Measurements from ENCODE around the gene PIMREG.
"Not testable (repeated sequence)": the region's sequence is repeated elsewhere in the genome, so short reads cannot be mapped to it uniquely, and the experiment has no call there.

The PIMREG gene

DNA sequence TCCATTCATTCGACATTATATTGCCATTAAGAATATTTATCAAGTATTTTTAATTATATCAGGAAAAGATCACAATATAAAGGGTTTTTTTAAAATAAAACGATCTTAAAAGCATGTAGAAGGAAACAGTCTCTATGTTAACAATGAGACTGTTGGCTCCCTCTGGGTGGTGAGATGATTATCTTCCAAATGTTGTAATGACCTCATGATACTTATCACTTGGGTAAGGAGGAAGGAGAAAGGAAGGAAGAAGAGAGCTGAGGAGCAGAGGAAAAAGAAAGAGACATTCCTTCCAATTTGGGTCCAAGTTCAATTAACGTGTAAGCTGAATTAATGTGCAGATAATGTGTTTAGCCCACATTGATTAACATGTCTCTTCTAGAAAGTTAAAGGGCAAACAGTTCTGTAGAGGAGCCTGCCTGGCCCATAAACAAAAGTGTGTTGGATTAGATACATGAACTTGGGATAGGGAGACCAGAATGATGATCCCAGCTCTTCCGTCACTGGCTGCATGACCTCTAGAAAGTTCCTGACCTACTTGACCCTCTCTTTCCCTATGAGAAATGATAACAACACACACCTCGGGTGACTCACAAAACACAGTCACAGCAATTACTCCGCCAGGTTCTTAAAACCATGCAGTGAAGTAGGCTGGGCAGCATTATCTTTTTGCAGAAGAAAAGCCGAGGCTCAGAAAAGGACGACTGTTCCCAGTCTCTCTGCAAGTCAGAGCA lies 32.0 kb downstream of the PIMREG start:
- DNase-seq (ENCODE audit: low read depth in 4 of 4, low spot score in 1 of 4), result no peak

- no peak for DNase-seq (ENCODE audit: low read depth in 4 of 4, low spot score in 1 of 4)
Measured at GRCh38 chr17:6476810-6477179, 32.5 kb downstream of the PIMREG start.

DNA sequence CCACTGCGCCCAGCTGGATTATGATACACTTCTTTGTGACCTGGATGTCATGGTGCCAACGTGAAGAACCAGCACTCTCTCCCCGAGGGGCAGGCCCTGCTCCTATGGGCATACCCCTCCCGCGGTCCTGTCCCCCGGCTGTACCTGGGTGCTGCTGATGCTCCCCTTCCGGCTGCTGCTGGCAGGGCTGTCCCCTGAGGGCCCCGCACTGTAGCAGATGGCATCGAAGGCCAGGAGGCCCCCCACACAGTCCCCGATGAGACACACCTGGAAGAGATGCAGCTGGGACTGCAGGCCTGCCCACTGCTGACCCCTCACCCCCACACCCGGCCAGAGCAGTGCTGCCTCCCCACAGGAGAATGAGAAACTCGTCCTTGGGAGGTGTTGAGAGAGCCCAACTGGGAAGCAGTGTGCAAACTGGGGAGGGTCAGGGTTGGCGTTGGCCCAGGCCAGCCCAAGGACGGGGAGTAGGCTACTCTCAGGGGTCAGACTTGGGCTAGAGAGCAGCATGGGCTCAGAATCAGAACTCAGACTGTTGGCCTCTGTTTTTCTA lies 33.7 kb downstream of the PIMREG start:
- DNase-seq (ENCODE audit: low read depth in 4 of 4, low spot score in 1 of 4), result no peak

DNA sequence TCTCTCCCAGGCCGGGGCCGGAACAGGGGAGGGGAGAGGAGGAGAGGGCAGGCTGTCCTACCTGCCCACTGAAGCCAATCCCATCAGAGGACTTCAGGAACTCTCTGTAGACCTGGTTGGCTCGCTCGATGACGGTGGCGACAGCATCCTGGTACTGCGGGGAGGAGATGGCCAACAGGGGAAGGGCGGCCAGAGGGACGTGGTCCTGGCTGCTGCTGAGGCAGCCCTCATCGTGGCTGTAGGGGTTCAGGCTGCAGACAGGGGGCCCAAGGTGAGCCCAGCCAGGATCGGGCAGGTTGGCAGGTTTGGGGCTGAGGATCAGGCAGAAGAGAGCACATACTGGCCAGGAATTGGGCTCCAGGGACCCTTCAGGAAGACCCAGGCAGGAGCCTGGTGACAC lies 34.2 kb downstream of the PIMREG start:
- no peak for DNase-seq (ENCODE audit: low read depth in 4 of 4, low spot score in 1 of 4)

DNA sequence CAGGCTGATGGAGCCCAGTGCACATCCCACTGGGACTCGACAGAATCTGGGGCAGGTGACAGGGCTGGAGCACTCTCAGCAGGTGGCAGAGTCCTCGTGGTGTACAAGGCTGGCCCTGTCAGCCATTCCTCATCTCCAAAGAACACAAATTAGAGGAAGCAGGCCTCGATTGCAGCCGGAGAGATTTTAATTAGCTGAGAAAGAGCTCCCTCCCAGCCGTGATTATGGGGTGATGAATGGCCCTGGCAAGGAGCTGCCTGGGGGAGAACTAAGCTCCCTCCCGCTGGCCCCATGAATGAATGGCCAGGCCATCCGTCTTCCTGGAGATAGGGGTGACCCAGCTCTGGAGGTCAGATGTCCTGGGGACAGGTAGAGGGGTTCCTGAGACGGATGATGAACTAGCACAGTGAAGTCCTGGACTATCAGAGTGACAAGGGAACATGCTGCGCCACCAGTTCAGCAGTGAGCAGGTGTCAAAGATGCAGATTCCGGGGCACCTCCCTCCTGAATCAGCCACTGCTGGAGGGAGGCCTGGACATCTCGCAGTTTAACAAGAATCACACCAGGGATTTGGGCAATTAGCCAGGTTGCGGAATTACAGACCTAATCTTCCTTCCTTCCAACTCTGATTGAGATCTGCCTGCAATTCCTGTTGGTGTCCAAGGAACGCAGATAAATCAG lies 35.5 kb downstream of the PIMREG start:
- no peak for DNase-seq (ENCODE audit: low read depth in 4 of 4, low spot score in 1 of 4)

- DNase-seq (ENCODE audit: low read depth in 4 of 4, low spot score in 1 of 4), result no peak
Measured at GRCh38 chr17:6480303-6480675, 36.0 kb downstream of the PIMREG start.

DNA sequence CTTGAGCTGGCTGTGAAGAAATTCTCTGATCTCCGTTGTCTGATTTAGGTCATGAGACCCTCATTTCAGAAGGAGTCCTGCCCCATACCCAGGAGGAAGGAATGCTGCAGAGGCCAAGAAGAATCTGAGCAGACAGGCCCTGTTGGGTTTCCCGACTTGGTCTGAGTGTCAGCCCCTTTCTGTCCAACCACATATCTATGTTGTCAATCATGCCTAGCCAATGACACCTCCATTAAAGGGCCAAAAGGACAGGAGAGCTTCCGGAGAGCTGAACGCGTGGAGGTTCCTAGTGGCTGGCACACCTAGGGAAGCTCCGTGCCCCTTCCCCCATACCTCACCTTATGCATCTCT lies 37.8 kb downstream of the PIMREG start:
- no peak for DNase-seq (ENCODE audit: low read depth in 4 of 4, low spot score in 1 of 4)

- DNase-seq (ENCODE audit: low read depth in 4 of 4, low spot score in 1 of 4), result not testable (repeated sequence)
Measured at GRCh38 chr17:6482796-6483195, 38.5 kb downstream of the PIMREG start.

DNA sequence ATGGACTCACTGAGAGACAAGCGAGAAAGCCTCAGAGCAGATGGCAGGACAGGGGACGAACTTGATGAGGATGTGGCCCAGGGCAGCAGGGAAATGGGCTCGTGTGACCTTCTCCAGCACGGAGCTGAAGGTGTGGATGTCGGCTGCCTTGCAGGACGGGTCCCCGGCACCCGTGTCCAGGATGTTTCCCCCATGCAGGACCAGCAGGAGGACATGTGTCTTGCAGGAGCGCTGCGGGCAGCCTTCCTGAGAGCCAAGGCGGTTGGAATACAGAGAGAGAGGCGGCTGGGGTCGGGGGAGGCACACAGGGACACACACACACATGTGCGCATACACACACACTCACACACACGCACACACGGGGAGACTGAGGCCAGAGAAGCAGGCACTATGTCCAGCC lies 39.3 kb downstream of the PIMREG start:
- DNase-seq (ENCODE audit: low read depth in 4 of 4, low spot score in 1 of 4), result no peak

DNA sequence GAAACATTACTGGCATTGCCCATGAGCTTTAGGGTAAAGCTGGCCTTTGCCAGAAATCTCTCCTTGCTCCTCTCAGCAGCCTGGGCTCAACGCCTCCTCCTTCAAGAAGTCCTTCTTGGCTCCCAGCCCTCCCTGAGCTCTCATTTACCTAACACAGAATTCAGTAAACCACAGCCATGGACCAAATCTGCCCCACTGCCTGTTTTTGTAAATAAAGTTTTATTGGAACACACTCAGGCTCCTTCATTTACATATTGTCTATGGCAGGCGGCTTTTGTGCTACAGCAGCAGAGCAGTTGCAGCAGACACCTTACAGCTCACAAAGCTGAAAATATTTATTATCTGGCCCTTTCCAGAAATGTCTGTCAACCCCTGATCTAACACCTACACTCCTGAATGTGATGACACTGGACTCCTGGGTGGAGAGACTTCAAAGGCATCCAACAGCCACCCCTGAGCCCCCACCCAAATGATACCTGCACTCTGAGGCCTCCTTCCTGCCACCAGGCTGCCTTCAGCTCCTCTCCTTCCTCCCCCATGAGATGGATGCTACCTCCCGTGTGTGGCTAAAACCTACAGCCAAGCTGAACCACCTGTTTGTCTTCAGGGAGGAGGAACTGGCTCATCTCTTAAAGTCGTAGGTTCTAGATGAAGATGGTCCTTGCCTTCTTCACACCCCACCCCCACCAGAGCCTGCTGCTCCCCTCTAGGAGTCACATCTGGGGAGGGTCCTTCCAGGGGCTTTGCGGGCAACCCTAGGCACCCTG lies 41.6 kb downstream of the PIMREG start:
- no peak for DNase-seq (ENCODE audit: low read depth in 4 of 4, low spot score in 1 of 4)

DNA sequence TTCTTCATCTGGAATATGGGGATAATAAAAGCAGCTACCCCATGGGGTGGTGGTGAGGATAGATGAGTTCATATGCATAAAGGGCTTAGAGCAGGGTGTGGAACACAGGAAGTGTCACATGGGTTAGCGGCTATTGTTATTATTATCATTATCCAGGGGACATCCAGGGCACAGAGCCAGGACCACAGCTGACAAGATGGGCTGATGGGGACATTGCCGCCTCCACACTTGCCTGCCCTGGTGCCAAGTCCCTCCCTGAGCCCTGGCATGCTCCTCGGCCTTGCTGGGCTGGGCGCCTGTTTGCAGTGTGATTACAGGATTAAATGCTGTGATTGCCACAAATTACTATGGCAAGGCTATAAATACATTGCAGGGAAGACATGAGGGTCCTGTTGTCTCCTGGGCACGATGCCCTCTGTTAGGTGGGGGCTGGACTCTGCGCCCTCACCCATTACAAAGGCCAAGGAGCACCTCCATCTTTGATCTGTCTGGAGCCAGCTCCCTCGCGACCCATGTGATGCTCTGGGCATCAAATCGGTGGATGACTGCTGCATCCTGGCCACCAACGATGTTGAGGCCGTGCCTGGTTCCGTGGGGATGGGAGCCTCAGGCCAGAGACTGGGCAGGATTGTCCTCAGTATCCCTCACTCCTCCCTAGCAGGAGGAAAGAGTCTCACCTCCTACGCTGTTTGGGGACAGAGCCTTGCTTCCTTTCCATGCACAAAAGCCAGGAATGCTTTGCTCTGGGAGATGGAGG lies 43.2 kb downstream of the PIMREG start:
- DNase-seq (ENCODE audit: low read depth in 4 of 4, low spot score in 1 of 4), result no peak

GRCh38 chr17:6488008-6488539 lies 43.8 kb downstream of the PIMREG start:
- DNase-seq (ENCODE audit: low read depth in 4 of 4, low spot score in 1 of 4), result no peak

- DNase-seq (ENCODE audit: low read depth in 4 of 4, low spot score in 1 of 4), result no peak
Measured at GRCh38 chr17:6489016-6489550, 44.8 kb downstream of the PIMREG start.

DNA sequence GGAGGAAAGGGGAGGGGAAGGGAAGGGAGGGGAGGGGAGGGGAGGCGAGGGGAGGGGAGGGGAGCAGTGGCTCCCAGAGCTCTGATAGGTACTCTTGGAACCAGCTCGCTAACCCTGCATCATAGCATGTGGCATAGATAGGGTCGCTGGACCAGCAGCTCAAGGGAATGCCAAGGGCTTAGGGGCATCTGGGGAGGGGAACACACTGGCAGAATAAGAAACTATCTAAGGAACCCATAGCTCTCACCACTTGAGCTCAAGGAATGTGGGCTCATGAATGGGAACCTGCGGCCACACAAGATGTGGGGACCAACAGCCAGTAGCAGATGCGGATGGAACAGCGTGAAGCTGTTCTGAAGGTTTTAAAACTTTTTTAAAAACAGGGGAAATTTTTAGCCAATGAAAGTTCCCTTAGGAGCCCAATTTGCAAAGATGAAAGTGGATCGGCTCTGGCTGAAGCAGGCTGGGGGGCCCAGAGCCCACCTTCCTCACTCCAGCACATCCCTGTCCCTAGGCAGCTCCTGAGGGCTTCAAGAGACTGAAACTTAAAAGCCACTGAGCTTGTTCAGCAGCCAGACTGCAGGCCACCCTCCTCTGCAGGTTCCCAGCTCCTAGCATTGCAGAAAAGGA lies 46.9 kb downstream of the PIMREG start:
- DNase-seq (ENCODE audit: low read depth in 4 of 4, low spot score in 1 of 4), result no peak

GRCh38 chr17:6492892-6493674 lies 48.8 kb downstream of the PIMREG start:
- DNase-seq (ENCODE audit: low read depth in 4 of 4, low spot score in 1 of 4), result no peak

DNA sequence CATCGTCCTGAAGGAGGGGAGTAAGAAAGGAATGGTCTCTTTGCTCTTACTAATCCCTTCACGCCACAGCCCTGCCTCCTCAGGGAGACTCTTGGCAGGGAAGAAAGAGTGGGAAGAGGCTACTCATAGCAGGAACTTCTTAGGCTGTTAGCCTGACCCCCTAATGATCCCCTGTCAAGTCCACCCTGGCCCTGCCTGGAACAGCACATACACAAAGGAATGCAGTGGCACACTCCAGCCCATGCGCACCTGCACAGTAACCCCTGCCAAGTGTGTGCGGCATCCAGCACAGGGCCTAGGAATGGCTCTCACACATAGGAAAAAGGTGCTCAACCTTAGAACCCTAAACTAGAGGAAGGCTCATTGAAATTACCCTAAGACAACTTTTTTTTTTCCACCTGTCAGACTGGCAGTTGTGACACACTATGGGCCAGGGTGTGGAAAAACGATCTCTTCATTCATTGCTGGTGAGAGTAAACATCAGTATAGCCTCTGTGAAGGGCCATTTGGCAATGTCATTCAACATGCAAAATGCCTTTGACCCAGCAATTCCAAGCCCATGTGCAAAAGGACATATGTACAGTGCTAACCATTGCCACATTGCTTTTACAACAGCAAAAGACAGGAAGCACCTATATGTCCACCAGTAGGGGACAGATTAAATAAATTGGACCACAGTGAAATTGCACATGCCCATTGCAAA lies 50.1 kb downstream of the PIMREG start:
- no peak for DNase-seq (ENCODE audit: low read depth in 4 of 4, low spot score in 1 of 4)

DNA sequence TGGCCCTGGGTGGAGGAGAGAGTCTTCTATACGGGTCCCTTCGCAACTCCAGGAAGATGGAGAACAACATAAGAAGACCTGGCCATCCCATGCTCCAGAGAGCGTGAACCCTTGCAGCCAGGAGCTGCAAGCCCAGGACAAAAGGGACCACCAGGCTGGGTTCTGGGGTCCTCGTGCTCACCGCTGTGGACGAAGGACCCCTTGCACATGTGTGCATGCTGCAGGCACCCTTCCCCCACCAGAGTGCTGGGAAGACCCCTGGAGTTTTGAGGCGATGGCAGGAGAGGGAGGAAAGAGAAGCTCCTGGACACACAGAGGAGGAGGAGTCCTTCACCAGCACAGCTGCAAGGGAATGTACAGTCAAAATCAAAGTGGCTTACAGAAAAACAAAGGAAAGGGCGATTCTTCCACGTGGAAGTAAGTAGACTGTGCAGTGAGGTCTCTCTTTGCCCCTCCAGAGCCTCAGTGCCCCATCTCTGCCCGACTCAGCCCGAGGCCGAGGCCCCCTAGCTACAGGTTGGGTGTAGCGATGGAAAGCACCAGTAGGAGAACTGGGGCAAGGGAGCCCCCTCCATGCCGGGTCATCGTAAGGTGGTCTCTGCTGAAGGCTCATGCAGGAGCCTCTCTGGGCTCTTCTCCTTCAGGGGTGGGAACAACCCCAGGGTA lies 51.3 kb downstream of the PIMREG start:
- no peak for DNase-seq (ENCODE audit: low read depth in 4 of 4, low spot score in 1 of 4)

DNA sequence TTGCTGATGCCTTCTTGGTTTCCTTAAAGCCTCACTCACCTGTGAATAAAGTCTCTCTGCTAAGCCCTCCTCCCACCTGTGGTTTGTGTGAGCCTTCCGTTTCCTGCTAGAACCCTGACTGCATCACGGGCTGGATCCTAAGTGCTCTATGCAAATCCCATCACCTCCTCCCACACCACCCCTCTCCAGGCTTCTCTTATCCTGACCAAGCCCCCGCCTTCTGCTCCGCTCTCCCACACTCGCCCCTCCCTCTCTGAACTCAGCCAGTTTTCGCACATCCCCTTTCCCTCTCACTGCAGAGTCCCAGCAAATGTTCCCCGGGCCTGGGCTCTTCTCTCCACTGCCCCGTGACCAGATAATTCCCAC lies 51.8 kb downstream of the PIMREG start:
- DNase-seq (ENCODE audit: low read depth in 4 of 4, low spot score in 1 of 4), result peak in 1 of 4 experiments; percentile 10

Data from stimulated activated CD4-positive, alpha-beta T cell treated with anti-CD3 and anti-CD28 coated beads, Interleukin-1b, Interleukin-23, amount 100 ng/mL, for 24 hours (primary cell).